ENCODE data around the gene CCDC190. TPM values are rescaled to one million over a fixed set of nuclear protein-coding genes. Genes with fewer than 3 reads are reported as not detected.

The CCDC190 gene
- total and polyA plus RNA-seq, 2 of the 13 experiments (the other 11 are each of a cell fraction or from before 2014, with no cell fraction given) = not detected

DNA sequence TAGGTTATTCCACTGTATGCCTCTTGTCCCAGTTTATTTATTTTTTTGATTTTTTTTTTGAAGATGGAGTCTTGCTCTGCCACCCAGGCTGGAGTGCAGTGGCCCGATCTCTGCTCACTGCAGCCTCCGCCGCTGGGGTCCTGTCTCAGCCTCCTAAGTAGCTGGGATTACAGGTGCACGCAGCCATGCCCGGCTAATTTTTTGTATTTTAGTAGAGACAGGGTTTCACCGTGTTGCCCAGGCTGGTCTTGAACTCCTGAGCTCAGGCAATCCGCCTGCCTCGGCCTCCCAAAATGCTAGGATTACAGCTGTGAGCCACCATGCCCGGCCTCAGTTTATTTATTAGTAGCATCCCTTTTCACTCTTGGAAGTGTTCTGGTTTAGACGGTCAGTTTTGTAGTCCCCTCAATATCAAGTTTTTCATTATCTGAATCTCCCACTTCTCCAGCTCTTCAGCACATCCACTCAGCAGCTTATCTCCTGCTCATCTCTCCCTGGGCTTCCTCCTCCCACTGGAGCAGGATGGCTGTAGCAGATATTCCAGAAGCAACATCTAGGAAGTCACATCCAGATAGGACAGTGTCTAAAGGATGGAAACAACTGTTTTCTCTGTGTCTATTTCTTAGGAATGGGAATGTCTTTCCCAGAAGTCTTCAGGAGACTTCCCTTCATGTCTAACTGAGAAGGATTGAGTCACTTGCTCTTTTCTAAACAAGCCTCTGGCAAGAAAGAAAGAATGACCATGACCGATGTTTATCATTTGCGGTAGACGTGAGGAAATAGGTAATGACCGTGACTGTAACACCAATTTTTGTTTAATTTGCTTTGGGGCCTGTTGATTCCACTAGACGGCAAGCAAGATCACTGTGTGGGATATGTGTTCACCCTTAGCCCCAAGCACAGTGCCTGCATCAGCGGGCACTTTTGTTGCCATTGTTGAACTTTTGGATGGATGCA is 14.4 kb downstream of the CCDC190 start:
- POLR2A ChIA-PET = no interaction called here
- Histone ChIP-seq H3K4me3 (replicated peaks in 1 of 3; ENCODE audit: insufficient read depth in 1 of 3, low read depth in 2 of 3, low read length in 3 of 3) (no peak overlapping the region), H3K4me1 (ENCODE audit: insufficient read depth, low read length) (no peaks in the 10 kb centered on the region), H4K20me1 (ENCODE audit: insufficient read depth, low read length) (no peaks in the 10 kb centered on the region), H2AFZ (ENCODE audit: low read length) (no peak overlapping the region), H3K9me3 (ENCODE audit: low read length) (no peaks in the 10 kb centered on the region), H3K9ac (ENCODE audit: insufficient read depth, low read depth, low read length) (no peak overlapping the region), H3K27ac (ENCODE audit: extremely low read length, insufficient read depth, low read length) (no peak overlapping the region), H3K4me2 (ENCODE audit: low read depth, low read length) (no peak overlapping the region), H3K27me3 (ENCODE audit: control insufficient read depth in 1 of 2, insufficient read depth in 2 of 2, low read length in 2 of 2) (peaks cover 1 to 6% of the 10 kb centered on the region in 2 experiments; a peak in 1 of 5 replicates), H3K79me2 (ENCODE audit: insufficient read depth, low read length) (no peaks in the 10 kb centered on the region), H3K36me3 (replicated peaks in 1 of 2; ENCODE audit: control insufficient read depth in 1 of 2, insufficient read depth in 2 of 2, low read length in 2 of 2) (no peaks in the 10 kb centered on the region)
- DNase-seq (ENCODE audit: low spot score) (no peak), FAIRE-seq (no peak), ATAC-seq (no peak)
- BruUV-seq (replicated peaks) = no TSS peak
- WGBS (ENCODE audit: low lambda C conversion rate) = 28% methylated on average over 15 of the region's 16 CpGs
- CTCF ChIA-PET (ENCODE audit: low intra/inter-chr PET ratio, low total read pairs) = interaction anchor here (1.8 kb wide), 1 partner anchor 469 kb away, joined by 7 read pairs; no protein-coding TSS in a partner anchor
- TF ChIP-seq ZNF530 (CRISPR knock-in tag; IDR thresholded peaks at IDR 0.05; ENCODE audit: low read depth) (no peak), JDP2 (CRISPR knock-in tag; IDR thresholded peaks at IDR 0.05; ENCODE audit: borderline replicate concordance) (no peak), ZNF224 (CRISPR knock-in tag; IDR thresholded peaks at IDR 0.05) (no peak), RARG (CRISPR knock-in tag; IDR thresholded peaks at IDR 0.05; ENCODE audit: low read depth) (no peak), ZNF160 (CRISPR knock-in tag; IDR thresholded peaks at IDR 0.05) (no peak), HDAC1 (CRISPR knock-in tag; IDR thresholded peaks at IDR 0.05) (no peak), ZNF747 (CRISPR knock-in tag; IDR thresholded peaks at IDR 0.05; ENCODE audit: borderline replicate concordance) (no peak), KDM2A (CRISPR knock-in tag; IDR thresholded peaks at IDR 0.05; ENCODE audit: borderline replicate concordance, low read depth) (no peak)
- in situ Hi-C loops (cut with HindIII; ENCODE audit: extremely low pct_ligation_motif_present, low pct_unique_long_range_greater_than_20kb) = loop anchor here (10.0 kb wide), 1 partner anchor 468 kb away; no protein-coding TSS in a partner anchor
- intact Hi-C loops (cut with micrococcal nuclease; ENCODE audit: unreplicated experiment) = no loop called here
